NK-92 (cell line): Measurements from ENCODE around the gene ITPKC.
"Not testable (repeated sequence)": the region's sequence is repeated elsewhere in the genome, so short reads cannot be mapped to it uniquely, and the experiment has no call there.

Experiments used
- DNase-seq: peaks from one replicate; lab custom pipeline; 2025; ENCODE audit not compliant: unreplicated experiment; lab: John Stamatoyannopoulos, UW

ITPKC gene

DNA sequence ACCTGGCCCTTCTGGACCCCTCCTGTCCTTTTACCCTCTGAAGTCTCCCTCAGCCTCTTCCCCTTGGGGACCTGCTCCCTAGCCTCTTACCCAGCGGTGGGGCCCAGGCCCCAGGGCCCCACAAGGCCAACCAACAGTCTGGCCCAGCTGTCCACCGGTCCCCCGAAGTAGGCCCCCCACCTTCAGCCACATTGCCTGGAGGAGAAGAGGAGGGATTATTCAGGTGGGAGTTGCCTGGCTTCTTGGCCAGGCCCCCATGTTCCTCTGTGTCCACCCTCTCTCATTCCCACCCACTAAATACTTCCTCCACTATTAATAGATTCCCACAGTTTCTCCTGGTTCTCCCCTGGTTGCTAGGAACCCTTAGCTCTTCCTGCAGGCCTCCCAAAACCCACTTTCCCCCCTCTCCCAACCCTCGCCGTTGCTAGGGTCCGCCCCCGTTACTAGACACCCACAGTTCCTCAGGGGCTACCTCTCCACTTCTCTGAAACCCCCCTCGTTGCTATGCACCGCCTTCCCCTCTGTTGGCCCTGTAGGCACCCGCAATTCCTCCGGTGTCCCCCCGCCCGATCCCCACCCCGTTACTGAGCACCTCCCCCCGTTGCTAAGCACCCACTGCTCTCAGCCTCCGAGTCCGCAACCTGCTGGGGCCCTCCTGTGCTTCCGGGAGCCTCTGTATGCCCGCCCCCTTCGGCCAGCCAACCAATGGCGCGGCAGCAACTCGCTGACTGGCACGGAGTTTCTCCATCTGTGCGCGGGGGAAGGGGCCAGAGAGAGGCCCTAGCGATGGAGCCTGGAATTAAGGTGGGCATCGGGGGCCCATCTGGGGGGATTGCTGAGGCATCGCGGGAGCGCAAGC is 2.2 kb upstream of the ITPKC start:
- peak; percentile 62 for DNase-seq

DNA sequence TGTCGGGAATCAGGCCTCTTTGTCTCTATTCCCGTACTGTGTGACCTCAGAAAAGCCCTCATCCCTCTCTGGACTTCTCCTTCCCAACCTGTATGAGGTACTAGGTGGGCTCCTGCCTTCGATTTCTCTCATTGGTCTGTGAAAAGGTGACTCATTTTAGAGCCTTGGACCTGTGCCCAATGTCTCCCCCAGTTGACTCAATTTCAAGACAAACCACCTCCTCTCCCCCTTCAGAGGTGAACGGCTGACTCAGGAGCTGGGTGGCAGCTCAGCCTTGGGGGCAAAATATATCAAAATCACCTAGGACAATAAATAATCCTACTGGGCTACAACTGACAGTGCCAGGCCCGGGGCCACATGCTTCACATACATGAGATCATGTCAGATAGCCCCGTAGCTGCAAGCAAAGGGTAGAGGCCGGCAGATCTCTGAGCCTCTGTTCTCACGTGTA is 856 bp upstream of the ITPKC start:
- no peak for DNase-seq

DNA sequence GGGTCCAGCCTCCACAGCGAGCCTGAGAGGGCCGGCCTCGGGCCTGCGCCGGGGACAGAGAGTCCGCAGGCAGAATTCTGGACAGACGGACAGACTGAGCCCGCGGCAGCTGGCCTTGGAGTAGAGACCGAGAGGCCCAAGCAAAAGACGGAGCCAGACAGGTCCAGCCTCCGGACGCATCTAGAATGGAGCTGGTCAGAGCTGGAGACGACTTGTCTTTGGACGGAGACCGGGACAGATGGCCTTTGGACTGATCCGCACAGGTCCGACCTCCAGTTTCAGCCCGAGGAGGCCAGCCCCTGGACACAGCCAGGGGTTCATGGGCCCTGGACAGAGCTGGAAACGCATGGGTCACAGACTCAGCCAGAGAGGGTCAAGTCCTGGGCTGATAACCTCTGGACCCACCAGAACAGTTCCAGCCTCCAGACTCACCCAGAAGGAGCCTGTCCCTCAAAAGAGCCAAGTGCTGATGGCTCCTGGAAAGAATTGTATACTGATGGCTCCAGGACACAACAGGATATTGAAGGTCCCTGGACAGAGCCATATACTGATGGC is 490 bp downstream of the ITPKC start:
- no peak for DNase-seq

DNA sequence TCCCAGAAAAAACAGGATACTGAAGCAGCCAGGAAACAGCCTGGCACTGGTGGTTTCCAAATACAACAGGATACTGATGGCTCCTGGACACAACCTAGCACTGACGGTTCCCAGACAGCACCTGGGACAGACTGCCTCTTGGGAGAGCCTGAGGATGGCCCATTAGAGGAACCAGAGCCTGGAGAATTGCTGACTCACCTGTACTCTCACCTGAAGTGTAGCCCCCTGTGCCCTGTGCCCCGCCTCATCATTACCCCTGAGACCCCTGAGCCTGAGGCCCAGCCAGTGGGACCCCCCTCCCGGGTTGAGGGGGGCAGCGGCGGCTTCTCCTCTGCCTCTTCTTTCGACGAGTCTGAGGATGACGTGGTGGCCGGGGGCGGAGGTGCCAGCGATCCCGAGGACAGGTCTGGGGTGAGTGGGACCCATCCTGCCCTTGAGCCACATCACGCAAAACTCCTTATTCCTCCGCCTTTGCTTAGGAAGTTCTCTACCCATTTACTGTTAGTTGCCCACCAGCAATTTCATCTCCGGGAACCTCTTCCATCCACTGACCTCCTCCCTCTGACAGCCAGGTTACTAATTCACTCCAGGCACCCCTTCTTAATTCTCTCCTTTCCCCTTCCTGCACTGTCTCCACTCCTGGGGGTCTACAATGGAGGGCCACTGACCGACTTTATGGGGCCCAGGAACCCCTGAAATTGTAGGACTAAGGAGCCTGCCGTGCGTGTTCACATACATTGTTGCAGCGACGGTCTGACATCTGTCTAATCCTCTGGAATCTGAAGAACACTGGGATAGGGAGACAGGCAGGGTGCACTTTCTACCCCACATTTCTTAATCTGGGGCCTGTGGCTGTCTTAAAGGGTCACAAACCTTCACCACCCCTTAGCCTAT is 1.2 kb downstream of the ITPKC start:
- DNase-seq = no peak

DNA sequence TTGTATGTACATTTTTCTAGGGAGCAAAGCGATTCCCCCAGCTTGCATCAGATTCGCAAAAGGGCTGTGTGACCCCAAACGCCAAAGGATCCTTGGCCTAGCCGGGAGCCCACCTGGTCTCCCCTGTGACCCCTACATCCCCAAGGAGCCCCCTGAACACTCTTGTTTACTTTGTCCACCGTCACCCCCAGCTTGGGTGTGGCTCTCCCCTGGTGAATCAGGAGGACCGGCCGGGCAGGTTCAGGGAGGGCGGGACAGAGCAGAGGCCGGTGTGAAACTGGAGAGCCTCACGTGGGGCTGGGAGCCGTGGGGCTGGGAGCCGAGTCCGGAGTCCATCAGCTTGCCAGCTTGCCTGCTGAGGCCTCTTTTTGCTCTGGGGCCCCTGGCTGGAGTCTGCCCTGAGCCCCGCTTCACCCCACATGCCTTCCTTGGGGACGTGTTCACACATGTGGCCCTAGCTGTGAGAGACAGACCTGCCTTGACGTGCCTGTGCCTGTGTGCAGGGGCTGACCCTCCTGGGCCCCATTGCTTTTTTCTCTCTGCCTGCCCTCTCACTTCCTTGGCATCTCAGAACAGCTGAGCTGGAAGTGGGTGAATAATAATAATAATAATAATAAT is 2.0 kb downstream of the ITPKC start:
- no peak for DNase-seq

DNA sequence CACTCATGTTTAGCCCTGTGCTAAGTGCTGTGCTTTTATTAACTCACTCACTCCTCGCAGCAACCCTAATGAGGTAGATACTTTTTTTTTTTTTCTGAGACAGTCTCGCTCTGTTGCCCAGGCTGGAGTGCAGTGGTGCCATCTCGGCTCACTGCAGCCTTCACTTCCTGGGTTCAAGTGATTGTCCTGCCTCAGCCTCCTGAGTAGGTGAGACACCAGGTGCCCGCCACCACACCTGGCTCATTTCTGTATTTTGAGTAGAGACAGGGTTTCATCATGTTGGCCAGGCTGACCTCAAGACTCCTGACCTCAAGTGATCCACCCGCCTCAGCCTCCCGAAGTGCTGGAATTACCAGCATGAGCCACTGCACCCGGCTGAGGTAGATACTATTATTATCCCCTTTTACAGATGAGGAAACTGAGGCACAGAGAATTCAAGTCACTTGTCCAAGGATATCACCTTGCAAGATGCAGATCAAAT is 2.5 kb downstream of the ITPKC start:
- DNase-seq = no peak

DNA sequence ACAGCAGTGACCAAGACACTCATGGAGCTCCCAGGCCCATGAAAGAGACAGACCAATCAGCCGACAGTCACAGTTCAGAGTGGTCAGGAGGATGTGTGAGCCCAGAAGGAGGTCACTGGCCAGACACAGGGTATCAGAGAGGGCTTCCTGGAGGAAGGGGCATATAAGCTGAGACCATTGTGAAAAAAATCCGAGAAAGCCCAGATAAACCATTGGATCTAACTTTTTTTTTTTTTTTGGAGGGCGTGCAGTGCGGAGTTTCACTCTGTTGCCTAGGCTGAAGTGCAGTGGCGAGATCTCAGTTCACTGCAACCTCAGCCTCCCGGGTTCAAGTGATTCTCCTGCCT is 4.2 kb downstream of the ITPKC start:
- no peak for DNase-seq

DNA sequence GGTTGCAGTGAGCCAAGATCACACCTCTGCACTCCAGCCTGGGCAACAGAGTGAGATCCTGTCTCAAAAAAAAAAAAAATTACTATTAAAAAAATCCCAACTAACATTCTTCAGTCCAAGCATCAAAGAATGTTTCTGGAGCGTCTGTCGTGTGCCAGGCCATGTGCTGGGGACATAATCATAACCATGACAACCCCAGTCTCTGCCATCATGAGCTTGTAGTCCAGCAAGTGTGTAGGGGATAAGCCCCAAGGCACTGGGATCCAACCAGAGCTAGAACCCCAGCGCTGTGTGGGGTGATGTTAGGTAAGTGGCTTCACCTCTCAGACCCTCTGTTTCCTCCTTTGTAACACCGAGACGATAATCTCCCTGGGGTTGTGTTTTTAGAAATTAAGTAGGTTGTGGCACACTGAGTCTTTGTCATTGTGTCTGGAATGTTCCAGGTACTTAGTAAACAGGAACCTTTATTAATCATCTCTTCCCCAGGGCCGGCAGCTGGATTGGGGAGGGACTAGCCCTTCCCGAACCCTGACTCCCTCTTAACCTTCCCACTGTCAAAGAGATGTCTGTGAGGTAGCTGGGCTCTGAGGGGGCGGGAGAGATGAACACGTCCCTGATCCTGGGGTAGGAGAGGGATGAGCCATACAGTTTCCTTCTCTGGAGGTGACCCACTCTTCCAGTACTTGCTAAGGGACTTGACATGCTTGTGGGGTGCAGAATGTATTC is 5.2 kb downstream of the ITPKC start:
- no peak for DNase-seq

DNA sequence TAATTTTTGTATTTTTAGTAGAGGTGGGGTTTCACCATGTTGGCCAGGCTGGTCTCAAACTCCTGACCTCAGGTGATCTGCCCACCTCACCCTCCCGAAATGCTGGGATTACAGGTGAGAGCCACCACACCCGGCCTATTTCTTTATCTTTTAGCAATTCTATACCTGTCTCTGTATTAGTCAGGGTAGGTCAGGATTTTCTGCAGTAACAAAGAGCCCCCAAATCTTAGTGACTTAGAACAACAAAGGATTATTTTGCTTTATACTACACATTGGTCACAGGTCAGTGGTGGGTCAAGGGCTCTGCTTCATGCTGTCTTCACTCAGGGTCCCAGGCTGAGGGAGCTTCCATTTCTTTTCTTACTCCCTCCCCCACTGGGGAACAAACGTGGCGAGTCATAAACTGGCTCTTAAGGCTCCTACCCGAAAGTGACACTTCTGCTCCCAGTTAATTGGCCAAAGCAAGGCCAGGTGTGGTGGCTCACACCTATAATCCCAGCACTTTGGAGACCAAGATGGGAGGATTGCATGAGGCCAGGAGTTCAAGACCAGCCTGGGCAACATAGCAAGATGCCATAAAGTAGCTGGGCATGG is 6.8 kb downstream of the ITPKC start:
- no peak for DNase-seq

DNA sequence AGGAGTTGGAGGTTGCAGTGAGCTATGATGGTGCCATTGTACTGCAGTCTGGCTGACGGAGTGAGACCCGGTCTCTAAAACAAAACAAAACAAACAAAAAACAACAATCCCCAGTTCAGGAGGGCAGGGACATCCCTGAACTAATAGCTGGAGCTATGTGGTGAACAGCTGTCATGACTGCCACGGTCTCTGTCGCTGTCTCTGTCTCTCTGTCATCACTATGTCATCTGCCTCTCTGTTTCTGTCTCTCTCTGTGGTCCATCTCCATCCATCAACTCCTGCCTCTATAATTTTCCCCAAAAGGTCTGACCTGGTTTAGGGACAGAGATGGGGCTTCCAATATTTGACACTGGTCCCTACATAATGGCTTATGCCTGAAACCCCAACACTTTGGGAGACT is 7.4 kb downstream of the ITPKC start:
- no peak for DNase-seq

DNA sequence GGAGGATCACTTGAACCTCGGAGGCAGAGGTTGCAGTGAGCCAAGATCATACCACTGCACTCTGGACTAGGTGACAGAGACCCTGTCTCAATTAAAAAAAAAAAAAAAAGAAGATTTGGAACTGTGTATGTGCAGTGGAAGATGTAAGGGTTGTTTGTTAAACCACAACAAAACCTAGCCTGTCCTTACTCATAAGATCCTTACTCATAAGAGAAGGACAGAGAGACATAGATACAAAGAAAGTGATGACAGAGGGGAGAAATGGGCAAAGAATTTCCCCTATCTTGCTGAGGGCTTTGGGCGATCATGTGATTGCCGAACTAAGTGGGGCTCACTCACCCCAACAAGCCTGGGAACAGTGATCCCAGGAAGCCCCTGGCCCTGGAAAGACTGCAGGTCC is 7.9 kb downstream of the ITPKC start:
- no peak for DNase-seq

DNA sequence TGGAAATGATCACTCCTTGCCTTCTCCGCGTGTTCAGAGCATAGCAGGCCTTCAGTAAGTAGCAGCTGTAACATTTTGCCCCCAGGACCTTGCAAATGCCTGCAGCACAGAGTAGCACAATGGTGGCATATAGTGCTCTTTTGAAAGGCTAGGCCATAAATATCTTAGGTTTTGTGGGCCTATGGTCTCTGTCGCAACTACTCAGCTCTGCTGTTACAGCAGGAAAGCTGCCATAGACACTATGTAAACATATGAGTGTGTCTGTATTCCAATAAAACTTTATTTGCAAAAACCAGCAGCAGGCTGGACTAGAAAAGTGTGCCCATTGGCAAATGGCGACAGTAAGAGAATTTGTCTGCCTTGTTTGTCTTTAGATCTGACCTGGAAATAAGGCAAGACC is 9.4 kb downstream of the ITPKC start:
- DNase-seq = no peak

DNA sequence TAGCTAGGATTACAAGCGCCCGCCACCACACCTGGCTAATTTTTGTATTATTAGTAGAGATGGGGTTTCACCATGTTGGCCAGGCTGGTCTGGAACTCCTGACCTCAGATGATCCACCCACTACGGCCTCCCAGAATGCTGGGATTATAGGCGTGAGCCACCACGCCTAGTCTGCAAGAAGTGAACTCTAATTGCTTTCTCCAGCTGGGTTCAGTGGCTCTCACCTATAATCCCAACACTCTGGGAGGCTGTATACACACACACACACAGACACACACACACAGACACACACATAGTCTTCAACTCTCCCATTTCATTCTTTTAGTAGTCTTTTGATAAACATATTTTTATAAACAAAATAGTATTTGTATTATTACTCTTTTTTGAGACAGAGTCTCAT is 13.2 kb downstream of the ITPKC start:
- not testable (repeated sequence) for DNase-seq

DNA sequence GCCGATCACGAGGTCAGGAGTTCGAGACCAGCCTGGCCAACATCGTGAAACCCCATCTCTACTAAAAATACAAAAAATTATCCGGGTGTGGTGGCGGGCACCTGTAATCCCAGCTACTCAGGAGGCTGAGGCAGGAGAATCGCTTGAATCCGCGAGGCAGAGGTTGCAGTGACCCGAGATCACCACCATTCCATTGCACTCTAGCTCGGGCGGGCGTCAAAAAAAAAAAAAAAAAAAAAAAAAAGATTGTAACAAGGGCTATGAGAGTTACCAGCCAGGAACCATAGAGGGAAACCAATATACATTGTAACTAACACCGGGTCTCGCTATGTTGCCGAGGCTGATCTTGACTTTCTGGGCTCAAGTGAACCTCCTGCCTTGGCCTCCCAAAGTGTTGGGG is 15.4 kb downstream of the ITPKC start:
- DNase-seq = not testable (repeated sequence)

DNA sequence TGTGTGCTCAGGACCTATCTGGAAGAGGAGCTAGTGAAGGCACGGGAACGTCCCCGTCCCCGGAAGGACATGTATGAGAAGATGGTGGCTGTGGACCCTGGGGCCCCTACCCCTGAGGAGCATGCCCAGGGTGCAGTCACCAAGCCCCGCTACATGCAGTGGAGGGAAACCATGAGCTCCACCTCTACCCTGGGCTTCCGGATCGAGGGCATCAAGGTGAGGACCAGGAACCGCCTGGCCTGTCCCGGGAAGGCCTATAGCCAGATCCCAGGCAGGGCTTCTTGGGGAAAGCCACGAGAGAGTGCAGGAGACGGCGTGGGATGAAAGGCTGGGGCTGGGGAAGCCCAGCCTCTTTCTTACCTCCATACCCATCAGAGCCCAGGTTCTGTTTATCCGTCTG is 16.2 kb downstream of the ITPKC start:
- DNase-seq = no peak

DNA sequence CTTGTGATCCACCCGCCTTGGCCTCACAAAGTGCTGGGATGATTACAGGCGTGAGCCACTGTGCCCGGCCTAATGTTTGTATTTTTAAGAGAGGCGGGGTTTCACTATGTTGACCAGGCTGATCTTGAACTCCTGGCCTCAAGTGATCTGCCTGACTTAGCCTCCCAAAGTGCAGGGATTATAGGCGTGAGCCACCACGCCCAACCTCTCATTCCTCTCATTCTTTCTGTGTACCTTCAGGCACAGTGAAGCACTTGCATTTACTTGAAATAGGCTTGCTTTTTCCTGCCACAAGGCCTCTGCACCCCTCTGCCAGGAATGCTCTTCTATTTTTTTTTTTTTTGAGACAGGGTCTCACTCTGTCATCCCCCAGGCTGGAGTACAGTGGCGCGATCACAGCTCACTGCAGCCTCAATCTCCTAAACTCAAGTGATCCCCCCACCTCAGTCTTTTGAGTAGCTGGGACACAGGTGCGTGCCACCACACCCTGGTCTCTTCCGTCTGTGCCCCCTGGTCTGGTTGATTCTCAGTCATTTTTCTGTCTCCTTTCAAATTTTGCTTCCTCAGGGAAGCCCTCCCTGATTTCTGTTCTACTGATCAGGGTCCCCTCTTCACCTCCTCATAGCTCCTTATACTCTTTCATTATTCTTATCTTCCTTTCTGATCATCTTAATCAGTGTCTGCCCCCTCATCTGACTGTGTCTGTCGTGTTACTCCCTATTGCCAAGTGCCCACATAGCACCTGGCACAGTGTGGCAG is 18.3 kb downstream of the ITPKC start:
- no peak for DNase-seq

DNA sequence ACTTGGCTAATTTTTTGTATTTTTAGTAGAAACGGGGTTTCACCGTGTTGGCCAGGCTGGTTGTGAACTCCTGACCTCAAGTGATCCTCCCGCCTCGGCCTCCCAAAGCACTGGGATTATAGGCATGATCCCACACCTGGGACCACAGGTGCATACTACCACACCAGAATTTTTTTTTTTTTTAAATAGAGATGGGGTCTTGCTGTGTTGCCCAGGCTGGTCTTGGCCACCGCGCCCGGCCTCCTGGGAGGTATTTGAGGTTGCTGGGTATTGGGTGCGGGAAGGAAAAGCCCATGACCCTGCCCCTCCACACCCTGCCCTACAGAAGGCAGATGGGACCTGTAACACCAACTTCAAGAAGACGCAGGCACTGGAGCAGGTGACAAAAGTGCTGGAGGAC is 19.7 kb downstream of the ITPKC start:
- DNase-seq = no peak

DNA sequence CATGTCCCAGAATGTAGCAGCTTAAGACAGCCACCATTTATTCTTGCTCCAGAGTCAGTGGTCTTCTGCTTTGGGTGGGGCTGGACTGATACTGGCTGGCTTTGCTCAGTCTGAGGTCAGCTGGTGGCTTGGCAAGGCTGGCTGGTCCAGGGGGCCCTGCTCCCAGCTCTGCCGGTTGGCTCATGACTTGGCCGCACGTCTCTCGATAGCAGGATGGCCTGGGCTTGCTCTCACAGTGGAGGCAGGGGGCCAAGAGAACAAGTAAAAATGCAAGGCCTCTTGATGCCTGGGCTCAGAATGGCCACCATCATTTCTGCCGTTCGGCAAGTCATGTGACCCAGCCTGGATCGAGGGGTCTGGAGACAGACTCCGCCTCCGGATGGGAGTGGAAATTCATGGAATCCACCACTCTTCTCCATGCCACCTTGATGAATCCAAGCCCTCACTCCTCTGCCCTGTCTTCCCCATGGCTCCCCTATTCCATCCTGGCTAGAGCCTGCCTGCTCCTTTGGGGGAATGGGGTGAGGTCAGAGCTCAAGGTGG is 20.3 kb downstream of the ITPKC start:
- DNase-seq = no peak
